NB4 (cell line): ENCODE data around the gene GPATCH3.

ENCODE experiments used
- CTCF ChIP-seq: IDR thresholded peaks from one replicate; pipeline ENCODE4 v1.5.1; 2012; ENCODE audit warnings: low read depth, low read length
- MAX ChIP-seq: IDR thresholded peaks from 2 replicates; pipeline ENCODE4 v1.6.1; 2011; ENCODE audit warnings: low read depth, low read length
- MYC ChIP-seq: IDR thresholded peaks from 2 replicates; pipeline ENCODE4 v1.6.1; 2011; ENCODE audit warnings: low read depth, low read length
- POLR2A ChIP-seq: IDR thresholded peaks from 2 replicates; pipeline ENCODE4 v1.6.1; 2011; ENCODE audit warnings: mild to moderate bottlenecking; ENCODE audit not compliant: insufficient read length; ENCODE audit errors: extremely low read depth

GRCh38 chr1:26864610-26865480 is 35.4 kb downstream of the GPATCH3 start:
- no peak for TF ChIP-seq CTCF
- peak; percentile 78 for TF ChIP-seq MAX
- peak; percentile 84 for TF ChIP-seq POLR2A
- TF ChIP-seq MYC: peak; percentile 87
